NOMO-1 treated with DMSO at 0.1 percent for 48 hours (cell line): ENCODE results near the gene MAP3K20.
"Not testable (repeated sequence)": the region's sequence is repeated elsewhere in the genome, so short reads cannot be mapped to it uniquely, and the experiment has no call there.

Experiments
- DNase-seq: peaks from one replicate; lab custom pipeline; 2025; ENCODE audit not compliant: unreplicated experiment; lab: John Stamatoyannopoulos, UW

The MAP3K20 gene

DNA sequence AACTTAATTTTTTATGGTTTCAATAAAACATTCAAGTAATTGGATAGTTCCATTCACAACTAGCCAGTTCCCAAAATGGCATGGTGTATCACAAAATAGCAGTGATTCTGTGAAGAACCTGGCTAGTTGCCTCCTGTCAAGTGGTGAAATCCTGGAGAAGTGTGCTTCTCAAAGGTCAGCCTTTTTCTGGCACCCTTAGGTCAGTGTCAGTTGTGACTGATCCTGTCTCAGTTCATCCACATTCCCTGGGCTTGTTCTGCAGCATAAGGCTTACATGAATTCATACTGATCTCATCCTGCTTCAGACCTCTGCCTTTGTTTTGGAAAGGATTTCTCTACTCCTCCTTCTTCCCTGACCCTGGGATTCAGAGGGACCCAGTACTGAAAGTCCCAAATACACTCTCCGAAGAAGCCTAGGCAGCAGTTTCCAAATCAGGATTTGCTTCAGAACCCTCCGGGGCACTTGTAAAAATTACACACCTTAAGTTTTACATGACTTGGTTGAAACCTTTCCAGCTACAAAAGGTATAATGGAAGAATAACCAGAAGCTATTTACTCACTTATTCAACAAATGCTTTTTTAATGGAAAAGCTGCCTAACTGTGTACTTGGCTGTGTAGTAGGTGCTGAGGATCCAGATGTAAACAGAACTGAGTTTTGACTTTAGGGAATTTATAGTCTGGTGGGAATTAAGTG is 11.0 kb downstream of the MAP3K20 start:
- DNase-seq, result no peak

DNA sequence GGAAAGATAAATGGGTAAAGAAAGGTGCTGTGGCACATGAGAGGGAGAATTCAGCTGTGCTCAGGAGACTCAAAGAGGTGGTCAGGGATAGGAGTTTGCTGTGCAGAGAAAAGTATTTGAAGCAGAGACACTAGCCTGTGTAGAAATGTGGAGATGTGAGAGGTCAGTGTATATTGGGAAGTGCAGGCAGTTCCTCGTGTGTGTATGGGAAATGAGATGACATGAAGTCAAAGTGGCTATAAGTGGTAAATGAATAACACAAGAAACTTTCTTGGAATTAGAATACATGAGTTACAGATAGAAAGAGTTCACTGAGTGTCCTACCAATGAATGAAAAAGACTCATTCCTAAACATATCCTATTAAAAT is 11.6 kb downstream of the MAP3K20 start:
- DNase-seq, result no peak

GRCh38 chr2:173087793-173088496 is 12.3 kb downstream of the MAP3K20 start:
- DNase-seq, result no peak

DNA sequence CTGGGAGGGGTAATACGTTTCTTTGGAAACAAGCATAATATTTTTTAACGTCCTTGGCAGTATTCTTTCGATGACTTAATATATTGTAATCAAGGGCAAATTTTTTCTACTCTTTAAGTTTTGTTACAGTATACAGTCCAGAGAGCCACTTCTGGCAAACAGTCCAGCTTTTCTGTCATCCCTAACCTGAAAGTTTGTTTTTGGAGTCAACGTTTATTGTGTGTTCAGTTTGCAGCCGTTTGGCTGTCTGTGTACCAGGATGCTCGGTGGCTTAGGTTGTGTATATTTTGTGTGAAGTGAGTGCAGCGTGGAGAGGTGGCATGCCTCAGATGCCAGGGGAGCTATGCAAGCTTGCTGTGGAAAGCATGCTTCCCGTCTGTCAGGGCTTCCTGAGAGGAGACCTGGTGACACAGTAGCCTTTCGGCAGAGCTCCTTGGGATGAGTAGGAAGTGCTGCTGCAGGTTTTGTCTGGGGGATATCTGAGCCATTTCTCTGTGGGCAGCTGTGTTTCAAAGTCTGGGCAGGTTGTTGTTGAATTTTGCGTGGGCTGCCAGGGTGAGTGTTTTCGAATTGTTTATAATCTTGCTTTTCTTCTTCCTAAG is 14.7 kb downstream of the MAP3K20 start:
- no peak for DNase-seq

DNA sequence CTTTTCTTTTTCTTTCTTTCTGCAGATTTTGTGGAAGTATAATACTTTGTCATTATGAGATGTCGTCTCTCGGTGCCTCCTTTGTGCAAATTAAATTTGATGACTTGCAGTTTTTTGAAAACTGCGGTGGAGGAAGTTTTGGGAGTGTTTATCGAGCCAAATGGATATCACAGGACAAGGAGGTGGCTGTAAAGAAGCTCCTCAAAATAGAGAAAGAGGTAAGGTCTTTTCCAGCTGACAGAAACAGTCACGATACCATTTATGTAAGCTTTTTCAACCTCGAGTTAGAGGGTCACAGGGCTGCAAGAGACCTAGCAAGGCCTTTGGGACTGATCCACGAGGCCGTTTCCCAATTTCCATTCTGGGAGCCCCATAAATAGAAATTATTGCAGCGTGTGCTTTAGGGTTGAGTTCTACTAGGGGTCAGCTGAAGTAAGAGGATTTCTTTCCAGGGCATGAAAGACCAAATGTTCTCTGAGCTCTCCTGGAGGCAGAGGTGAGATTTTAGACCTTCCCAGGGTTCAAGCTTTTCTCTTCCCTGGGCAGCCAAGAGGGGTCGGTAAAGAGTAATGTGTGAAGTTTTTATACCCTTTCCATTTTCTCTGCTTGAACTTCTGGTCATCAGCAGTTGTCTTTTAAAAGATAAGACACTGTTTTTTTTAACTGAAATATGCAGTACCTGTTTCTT is 15.5 kb downstream of the MAP3K20 start:
- no peak for DNase-seq

DNA sequence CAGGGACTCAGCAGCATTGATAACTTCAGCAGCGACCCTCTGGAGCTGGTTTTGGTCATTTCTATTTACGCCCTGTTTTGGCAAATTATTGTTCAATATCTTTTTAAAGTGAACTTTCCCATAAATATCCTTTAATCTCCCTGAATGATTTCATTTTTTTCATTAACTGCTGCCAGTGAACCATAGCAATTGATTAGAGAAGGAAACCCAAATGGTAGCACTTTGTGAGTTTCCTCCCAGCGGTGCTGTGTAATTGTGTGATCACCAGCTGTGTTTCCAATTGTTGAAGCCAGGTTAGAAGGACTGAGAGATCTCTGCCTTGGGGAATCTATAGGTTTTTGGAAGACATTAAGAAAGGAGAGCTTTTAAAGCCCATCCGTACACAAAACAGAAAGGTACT is 16.3 kb downstream of the MAP3K20 start:
- DNase-seq, result no peak

GRCh38 chr2:173092844-173093402 is 17.3 kb downstream of the MAP3K20 start:
- DNase-seq, result no peak

GRCh38 chr2:173093617-173094016 is 18.0 kb downstream of the MAP3K20 start:
- not testable (repeated sequence) for DNase-seq

- no peak for DNase-seq
Measured at GRCh38 chr2:173094731-173095130, 19.1 kb downstream of the MAP3K20 start.

- no peak for DNase-seq
Measured at GRCh38 chr2:173095356-173095755, 19.7 kb downstream of the MAP3K20 start.

- no peak for DNase-seq
Measured at GRCh38 chr2:173099271-173099670, 23.6 kb downstream of the MAP3K20 start.

- no peak for DNase-seq
Measured at GRCh38 chr2:173099804-173100203, 24.2 kb downstream of the MAP3K20 start.

- peak; percentile 35 for DNase-seq
Measured at GRCh38 chr2:173101687-173102086, 26.0 kb downstream of the MAP3K20 start.

- no peak for DNase-seq
Measured at GRCh38 chr2:173104156-173104555, 28.5 kb downstream of the MAP3K20 start.

DNA sequence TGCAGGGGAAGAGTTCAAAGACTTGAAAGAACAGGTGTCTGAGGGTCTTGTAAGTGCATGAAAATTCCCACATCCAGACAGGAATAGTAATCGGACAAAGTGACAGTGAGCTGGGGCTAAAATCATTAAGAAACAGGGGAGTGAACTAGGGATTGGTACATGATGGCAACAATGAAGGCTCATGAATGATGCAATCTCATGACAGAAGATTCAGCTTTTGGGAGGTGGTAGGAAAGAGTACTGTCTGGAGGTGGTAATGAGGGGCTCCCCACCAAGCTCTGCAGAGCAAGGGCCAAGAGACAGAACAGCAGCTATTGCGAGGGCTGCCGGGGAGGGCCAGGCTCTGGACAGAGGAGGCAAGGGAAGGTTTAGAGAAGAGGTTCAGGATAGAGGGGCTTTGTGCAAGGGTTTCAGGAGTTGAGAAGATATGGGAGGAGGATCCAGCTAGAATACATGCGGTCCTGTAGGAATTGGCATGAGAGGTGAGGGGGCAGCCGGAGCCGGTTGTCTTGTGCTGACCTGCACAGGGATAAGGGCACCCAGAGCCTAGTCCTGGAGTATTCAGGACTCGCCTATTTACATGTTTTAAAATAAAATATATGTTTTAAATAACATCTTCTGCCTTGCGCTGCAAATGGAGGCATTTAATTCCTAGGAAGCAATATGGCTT is 31.4 kb downstream of the MAP3K20 start:
- no peak for DNase-seq

DNA sequence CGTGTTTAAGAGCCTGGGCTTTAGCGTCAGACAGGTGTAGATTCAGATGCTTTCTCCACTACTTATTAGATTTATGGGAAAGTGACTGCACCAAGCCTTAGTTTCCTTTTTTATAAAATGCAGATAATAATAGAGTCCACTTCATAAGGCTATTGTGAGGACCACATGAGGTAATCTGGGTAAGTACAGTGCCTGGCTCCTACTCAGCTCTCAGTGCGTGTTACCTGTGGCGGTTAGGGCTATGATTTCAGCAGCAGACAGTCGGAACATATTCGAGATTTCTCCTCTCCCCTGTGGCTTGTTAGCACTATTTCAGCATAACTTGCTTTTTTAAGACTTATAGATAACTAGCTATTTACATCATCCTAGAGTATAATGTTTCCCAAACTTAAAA is 32.0 kb downstream of the MAP3K20 start:
- DNase-seq, result no peak

DNA sequence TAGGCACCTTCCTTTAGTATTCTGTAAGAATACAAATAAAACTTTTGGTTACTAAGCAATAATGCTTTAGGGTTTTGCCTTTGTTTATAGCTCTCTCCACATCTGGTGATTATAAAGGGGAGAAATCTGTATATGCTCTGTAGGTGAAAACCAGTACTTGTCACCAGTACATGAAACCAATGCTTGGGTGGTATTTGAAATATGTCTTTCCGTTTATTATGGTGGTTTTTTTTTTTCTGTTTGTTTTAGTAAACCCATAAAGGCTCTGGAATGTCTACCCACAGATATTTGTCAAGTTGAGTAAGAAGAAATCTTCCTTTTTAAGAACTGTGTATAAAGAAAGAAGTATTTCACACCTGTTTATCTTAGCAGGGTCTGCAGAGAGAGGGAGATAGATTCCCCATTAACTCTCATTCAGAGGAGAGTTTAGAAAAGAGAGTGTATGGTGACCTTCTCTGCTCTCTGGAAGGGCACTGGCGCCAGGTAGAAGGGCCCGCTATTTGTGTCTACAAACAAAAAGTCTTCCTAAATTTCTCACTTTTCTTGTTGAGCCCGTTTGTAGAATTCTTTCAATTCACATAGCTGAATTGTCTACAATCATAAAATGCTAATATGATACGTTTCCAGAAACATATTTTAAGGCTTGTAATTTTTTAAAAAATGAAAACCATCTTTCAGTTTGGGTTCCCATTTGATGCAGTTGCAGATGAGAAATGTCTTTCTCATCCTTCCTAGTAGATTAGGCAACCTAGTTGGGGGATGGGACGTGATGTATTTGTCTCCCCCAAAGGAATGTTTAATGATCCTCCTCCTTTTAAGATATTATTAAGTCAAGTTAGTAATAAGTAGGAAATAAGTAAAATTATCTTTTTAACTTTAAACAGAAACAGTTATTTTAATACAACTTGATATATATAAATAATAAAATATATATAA is 33.9 kb downstream of the MAP3K20 start:
- no peak for DNase-seq

DNA sequence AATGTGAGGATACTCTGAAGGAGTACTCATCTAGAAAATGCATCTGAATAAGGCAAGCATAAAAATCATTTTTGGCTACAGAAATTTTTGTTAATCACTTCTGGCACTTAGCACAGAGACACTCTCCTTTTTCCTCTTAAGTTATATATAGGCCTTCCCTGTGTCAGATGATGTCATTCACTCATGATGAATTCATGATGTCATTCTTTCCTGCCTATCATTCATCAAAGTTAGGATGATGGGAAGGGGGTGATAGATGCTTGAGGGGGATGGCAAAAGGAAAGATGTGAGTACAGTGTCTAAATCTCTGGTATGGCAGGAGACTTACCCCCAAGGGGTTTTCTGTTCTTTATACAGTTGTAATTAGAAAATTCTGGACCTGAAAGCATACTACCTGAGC is 42.0 kb downstream of the MAP3K20 start:
- no peak for DNase-seq

DNA sequence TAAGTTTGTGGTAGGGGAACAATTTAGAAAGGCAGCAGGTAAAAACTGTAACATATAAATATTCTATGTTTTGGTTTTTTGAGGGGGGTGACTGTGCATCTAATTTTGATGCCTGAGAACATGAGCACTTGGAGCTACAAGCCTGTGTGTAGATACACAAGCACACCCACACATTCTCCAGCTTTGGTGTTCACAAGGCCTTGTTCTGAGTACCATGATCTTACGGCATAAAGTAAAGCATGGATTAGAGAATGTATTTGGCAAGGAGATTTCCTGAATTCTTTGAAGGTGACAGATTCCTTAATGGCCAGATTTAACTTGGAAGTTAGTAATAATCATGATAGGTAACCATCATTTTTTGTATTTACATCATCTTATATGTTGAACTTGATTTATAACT is 42.7 kb downstream of the MAP3K20 start:
- no peak for DNase-seq
